ENCODE results near the gene MBP.

The MBP gene

DNA sequence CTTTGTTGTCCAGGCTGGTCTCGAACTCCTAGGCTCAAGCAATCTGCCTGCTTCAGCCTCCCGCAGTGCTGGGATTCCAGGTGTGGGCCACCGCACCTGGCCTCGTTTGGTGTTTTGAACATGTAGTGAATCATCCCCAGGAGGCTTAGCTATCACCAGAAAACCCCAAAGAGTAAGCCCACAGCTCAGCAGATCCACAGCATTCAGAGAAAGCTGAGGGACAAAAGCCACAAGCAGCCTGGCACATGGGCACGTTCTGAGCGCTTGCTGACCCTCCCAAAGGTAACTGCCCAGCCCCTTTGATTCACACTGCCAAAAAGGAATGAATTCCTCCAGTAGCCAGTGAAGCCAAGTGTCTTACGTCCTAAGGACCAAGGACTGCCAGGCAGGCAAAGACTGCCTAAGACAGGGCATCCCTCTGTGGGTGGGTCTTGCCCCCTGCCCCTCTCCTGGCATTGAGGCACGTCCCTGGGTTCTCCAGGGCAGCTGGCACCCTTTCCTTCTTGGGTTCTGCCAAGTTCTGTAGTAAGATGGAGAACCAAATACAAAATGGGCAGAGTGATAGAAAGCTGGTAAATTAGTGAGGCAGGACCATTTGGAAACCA is 31.7 kb downstream of the MBP start:
- DNase-seq (ENCODE audit: low read depth) = no peak

DNA sequence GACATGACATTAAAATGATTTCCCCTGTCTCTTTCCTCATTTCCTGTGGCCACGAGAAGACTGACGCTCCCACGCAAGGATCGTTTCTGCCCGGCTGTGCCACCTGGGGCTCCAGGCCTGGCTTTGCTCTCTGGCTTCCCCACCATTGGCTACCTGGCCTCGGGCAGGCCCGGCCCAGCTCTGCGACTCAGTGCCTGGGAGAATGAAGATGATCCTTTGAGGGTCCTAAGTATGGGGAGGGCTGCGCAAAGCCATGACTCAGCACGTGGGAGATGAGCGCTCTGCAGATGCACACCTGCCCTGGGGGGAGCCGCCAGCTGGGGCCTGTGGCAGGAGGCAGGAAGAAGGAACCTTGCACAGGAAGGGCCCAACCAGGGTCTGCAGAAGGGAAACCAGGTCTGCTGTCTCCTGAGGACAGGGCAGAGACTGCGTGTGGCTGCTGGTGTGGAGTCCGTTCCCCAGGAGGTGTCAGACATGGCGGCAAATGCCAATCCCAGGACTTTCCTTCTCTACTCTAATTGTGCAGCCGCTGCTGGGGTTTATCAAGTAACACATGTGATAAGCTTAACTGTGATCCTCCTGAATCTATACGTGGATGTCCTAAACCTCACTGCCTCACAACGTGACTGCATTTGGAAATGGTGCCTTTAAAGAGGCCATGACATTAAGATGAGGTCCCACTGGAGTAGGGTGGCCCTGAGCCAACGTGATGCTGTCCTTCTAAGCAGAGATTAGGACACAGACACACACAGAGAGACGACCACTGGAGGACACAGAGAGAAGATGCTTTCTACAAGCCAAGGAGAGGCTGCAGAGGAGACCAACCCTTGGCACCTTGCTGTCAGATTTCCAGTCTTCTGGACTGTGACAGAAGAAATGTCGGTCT is 32.9 kb downstream of the MBP start:
- no peak for DNase-seq (ENCODE audit: low read depth)

DNA sequence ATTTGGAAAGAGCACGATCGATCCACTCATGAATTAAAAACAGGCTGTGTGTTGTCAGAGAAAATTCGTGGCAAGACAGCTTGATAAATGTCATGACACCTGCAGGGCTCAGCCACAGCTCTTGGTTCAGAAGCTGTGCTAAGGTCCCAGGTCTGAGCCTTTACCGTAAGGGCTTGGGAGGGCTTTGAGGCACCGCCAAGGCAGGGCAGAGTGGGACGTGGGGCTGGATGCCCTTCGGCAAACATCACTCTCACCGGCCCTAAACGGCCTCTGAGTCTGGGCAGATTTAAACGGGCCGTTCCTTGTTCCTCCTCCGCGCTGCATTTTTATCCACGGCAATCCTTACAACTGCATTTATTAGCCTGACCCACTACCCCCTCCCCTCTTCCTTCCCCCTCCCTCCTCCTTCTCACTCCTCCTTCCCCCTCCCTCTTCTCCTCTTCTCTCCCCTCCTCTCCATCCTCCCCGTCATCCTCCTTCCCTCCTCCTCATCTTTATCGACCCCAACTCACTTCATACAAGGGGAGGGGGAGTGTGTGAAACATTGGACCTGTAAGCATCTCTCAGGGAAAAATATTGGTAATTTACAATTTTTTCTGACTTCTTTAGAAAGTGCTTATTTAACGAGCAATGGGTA is 33.9 kb downstream of the MBP start:
- DNase-seq (ENCODE audit: low read depth) = no peak

DNA sequence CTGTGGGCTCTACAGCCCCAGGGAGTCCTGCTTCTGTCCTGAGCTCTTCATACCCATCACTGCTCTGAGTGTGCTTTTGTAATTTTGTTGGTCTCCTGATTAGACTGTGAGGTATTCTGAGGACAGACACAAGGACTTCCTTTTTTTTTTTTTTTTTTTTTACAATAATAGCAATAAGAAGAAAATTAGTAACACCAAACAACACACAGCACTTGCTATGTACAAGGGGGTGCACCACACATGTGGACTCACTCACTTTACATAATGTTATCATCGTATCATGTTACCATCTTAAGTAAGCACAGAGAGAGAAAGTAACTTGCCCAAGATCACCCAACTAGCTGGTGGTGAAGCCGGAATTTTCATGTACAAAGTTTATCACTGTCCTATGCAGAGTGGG is 34.6 kb downstream of the MBP start:
- no peak for DNase-seq (ENCODE audit: low read depth)

DNA sequence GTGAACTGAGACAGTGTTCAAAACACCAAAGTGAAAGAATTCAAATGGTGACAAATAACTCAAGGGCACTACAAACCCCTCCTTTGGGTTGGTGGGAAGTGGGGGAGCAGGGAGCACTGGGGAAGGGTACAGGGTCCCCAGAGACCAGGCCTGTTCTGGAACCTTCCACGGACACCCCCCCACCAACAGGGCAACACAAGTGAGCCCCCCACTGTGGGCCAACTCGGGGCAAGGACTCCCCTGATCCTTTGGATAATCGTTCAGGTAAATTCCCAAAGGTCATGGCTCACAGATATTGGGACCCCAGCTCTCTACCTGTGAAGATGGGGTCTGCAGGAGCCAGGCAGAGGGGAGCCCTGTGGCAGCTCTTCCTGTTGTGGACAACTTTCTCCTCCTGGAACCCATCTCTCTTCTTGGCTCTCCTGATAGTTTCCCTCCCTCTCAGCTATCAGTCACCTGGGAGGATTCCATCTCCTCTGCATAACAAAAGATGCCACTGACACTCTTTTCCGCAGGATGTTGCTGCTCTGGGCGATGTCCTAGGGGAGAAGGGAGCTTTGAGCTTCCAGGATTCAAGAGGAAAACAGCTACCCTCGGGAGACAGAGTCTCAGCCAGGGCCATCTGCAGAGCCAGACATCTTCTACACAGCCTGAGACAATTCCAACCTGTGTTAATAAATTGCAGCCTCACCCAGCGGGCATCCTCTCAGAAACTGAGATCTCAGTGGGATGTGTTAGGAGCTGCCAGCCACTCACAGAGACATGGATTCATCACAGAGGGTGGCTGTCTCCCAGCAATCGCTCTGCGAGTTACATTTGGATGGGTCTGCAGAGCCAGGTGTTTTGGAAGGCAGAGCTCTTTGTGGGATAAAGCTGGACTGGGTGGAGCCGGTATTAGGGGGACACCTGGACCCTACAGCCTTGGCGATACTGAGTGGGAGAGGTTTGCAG is 35.4 kb downstream of the MBP start:
- no peak for DNase-seq (ENCODE audit: low read depth)

DNA sequence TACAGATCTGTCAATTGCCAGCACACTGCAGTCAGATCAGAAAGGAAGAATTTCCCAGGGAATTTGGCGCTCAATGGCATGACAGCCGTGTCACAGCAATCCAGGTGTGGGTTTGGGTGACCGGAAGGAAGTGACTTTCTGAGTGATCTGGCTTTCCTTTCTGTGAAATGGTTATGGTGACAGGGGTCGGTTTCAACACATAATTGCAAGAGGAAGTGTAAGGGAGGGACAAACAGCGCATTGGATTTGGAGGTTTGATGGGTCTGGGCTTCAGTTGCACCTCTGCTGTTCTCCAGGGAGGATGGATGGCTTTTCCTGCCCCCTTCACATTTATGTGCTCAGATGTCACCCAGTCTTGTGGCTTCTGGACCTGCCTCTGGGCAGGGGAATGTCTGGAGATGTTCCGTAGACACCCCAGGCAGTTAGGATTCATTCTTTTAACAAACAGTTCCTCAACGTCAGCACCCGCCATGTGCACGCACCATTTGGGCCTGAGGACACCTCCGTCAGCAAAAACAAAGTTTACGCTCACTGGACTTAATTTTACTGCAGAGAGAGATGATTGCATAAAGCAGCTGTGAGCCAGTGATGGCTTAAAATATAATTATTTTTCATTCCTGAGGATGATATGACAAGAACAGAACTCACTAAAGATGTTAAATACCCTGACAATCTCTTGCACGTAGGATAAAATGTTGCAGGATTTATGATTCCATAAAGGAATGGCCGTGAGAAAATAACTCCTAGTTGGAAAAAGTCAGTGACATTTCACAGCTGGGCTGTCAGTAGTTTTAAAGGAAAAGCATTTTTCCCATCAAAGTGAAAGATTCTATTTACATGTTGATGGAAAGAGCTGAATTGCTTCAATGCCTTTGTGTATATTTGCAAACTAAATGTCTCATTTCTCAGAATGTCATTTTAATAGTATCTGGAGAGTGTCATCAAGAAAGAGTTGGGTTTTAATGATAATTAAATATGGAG is 36.9 kb downstream of the MBP start:
- DNase-seq (ENCODE audit: low read depth) = no peak

DNA sequence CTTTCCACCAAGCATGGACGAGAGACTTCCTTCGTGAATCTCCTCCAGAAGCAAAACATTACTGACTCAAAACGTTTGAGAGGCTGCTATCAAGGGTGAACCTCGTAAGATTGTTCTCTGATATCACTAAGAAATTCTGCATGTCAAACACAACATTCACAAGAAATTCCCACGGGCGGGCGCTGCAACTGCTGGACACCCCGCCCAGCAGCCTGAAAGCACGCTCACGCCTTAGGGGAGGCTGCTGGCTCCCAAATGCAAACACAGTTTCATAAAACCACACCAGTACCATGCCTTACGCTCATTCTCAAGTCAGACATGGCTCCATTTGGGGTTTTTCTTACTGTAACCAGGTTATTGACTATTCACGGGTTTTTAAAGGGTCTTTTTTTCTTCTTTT is 39.0 kb downstream of the MBP start:
- DNase-seq (ENCODE audit: low read depth) = no peak

DNA sequence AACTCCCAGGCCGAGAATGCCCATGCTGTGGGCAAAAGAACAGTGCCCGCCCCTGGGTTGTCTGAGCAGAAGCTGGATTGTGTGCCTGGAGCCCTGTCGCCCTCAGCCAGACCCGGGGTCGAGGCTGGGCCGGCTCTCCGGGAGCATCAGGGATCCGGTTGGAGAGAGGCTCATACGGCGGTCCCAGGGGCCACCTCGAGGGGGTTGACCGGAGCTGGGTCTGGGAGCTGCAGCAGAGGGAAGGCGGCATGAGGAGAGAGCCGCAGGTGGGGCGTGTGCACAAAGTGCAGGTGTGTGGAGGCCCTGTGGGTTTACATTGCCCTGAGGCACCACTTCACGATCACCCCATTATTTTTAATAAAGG is 39.5 kb downstream of the MBP start:
- DNase-seq (ENCODE audit: low read depth) = no peak

DNA sequence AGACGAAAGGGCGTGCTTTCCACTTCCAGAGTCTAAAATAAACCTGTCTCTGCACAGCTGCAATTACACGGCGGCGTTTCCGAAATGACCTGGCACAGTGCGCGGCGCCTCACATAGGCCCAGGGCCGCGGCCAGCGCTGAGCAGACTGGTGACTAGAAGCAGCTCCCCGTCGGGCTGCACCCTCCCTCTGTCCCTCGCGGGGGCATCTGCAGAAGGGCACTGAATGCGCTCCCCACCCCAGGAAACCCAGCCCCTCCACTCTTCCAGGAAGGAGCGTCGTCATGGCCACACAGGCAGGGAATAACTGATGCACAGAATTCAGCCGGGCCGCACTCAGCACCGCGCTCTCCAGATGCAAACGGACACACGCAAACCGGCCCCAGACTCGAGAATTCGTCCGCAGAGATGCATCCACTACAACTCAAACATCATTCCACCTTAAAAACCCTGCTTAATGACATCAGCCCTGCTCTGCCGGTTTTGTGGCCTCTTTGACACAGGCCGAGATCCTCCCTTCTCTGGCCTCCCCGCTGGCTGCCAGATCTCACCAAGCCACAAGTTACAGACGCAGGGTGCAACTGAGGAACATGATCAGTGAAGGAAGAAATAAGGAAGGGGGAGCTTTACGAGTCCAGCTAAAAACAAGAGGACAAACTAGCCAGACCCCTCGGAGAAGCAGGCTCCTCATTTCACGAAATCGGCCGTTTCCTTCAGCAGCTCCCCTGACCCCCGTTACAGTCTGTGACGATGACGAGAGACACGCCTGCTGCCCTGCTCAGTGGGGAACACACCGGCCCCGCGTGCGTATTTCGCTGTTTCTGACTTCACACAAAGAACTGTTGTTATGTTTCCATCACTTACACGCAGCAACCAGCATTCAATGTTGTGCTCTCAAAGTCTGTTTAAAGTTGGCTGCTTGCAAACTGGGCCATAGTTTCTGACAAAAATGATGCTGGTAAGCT is 40.2 kb downstream of the MBP start:
- no peak for DNase-seq (ENCODE audit: low read depth)

DNA sequence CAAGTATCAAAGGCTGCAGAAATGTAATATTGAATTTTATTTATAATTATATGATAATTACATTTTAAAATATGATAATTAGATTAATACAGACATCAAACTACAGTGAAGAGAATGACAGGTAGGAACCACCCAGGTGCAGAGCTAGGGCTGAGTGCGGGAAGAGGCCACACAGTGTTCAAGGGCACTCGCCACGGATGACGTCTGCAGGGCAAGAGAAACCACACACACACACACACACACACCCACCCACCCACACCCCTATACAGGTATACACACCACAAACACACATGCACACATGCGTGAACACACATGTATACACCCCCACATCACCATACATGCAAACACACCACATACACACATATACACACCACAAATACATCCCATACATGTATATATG is 41.2 kb downstream of the MBP start:
- DNase-seq (ENCODE audit: low read depth) = no peak

DNA sequence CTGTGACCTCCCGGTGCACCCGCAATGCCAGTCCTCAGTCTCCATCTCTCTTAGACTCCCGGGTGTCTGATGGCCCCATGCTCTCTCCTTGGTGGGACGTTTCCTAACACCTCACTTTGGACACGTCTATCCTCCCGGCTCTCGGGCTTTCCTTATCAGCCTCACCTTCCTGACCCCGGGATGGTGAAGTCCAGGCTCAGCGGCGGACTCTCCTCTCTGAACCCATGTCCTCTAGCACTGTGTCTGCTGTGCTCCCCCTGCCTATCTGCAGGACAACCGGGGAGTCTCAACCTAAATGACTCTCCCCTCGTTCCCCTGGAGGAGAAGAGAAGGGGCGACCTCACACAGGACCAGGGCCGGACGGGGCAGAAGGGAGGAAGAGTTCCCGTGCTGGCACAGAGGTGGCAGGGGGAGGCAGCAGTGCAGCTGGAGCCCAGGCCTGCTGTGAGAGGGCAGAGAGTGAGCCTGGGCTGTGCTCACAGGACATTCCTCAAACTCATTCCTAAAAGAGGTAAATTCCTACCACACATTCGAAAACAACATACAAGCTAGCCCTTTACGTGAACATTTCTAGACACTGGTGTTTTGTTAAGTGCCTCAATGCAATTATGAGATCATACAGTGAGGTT is 41.9 kb downstream of the MBP start:
- no peak for DNase-seq (ENCODE audit: low read depth)

DNA sequence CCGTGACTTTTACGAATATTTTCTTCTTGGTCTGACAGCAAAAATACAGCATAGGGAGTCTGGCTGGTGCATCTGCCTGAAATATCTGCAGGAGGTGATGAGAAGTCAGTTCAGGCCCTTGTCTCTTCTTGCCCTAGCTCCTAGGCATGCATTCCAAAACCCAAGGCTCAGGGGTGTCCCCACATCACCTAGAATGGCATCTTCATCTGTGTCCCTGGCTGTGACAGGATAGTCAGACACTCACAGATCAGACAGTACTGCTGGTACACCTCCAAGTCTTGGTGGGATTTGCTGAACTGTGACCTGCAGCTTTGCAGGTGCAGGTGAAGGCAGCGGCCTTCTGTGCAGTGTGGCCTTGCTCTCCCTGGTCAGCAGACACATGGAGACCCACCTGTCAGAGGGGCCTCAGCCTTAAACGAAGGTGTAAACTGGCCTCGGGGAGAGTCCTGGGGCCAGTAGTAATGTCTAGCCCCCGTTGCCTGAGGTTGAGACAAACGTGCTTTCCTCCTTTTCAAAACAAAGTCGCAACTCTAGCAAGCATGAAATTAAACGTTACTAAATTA is 42.8 kb downstream of the MBP start:
- DNase-seq (ENCODE audit: low read depth) = no peak

DNA sequence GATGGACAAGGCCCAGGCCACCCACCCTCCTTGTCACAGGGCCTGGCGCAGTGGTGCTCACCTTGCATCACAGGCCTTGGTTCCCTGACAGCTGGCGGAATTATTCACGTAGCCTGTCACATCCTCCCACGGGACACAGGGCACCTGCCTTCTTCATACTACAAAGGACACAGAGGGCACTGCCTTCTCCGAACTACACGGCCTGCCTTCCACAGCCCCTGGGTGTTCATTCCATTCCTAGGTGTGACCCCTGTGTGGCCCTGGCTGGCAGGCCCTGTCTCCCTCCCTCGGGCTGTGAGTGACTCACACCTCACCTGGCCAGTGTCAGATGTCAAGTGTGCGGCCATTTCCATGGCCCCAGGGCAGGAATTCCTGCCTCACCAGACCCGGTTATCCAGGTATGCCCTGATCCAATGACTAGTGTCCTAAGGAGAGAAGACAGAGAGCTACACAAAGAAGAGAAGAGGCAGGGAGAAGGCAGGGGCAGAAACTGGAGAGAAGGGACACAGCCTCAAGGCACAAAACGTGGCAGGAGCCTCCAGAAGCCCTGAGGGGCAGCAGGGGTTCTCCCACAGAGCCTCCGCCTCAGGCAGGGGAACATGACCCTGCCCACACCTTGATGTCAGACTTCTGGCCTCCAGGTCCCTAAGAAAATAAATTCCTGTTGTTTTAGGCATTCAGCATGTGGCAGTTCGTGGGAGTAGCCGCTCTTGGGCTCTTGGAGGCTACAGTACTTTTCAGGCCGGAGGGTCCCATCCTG is 43.4 kb downstream of the MBP start:
- no peak for DNase-seq (ENCODE audit: low read depth)

DNA sequence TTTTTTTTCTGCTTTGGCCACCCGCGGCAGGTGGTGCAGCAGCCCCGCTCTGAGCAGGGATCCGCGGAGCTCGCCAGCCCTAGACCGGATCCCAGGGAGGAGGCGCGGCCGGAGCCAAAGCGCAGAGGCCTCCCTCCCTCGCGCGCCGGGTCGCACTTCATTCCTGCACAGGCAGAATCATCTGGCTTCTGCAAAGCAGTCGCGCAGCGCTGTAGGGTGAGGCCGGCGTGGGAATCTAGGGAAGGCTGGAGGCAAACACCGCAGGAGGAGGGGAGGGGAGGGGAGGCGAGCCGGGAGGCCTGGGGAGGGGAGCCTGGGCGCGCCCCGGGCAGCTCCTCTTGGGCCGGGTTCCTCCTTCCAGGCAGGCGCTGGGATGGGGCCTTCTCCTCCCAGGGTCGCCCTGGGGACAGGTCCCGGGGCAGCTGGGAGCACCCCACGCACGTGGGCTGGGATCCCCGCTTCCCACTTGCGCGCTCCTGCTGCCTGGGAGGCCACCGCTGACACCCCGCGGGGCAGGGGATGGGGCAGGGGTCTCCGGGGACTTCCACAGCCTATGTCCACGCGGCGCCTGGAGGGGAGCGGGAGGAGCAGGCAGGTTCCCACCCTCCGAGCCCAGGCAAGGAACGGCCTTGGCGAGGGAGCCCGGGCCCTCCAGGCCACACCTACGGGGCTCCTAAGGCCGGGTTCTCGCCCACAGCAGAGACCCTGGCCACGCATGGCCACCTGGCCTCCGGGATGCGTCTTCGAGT is 45.0 kb downstream of the MBP start:
- no peak for DNase-seq (ENCODE audit: low read depth)

DNA sequence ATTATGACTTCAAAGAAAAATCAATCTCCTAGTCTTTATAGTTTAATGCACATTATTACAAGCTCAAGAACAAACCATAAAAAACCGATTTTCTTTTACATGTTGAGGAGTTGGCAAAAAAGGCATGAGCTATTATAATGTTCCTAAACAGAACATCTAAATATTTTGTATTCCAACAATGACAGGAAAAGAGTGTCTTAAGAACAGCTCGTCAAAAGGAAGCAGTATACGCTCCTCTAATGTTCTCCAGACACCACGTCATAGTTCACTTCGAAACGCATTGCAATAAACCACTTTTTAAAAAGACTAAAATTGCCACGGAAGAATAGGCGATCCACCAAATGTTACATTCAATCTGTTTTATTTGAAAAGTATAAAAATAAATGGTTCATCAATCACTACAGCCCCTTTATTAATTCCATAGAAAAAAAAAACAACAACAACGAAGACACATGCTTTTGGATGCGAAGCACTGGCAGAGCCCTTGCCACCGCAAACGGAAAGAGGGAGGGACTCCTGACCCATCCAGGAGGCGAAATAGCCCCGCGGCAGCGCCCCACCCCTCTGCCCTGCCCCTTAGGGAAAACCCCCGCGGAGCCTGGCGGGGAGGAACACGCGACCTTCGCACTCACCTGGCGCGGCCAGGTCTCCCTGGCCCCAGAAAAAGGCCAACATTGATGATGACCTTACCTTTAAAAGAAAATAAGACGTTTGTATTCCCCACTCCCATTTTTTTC is 45.8 kb downstream of the MBP start:
- no peak for DNase-seq (ENCODE audit: low read depth)

DNA sequence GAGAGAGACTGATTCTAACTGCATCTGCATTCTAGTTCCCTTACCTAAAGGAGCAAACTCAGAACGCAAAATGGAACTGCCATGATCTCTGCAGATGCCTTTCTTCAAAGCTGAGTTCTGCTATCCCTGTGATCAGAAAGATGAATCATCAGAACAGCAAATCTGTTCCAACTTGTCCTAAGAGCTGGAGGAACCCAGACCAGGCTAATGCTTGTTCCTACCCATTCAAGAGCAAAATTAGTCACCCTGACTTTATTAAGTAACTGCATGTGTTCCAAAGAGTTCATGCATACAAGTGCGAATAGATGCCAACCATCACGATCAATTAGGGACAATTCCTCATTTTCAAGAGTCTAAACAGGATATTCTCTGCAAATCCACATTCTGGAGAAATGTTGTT is 46.5 kb downstream of the MBP start:
- DNase-seq (ENCODE audit: low read depth) = no peak

DNA sequence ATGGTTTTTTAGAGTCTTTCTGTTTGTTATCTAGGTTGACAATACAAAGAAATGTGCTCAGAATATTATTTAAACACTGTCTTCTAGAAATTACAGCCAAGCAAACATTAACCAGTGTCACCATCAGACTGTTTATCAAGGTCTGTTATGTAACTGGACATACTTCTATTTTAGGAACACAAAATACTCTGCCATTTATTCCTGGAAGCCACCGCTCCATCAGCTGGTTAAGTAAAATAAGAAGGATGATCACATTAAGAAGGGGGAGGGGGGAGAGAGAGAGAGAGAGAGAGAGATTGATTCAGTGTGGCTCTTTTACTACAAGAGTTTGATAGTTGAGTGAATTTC is 47.9 kb downstream of the MBP start:
- no peak for DNase-seq (ENCODE audit: low read depth)
